ENCODE measurements around the gene NRIP1. TPM values are rescaled to one million over a fixed set of nuclear protein-coding genes. Genes with fewer than 3 reads are reported as not detected.

Gene NRIP1
- polyA plus RNA-seq, 1 donor (not counting 4 experiments of a cell fraction or from before 2014, with no cell fraction given), result 25.5 TPM

GRCh38 chr21:14952916-14953315 is 111.9 kb downstream of the NRIP1 start:
- Histone ChIP-seq H3K36me3 (ENCODE audit: control insufficient read depth in 2 of 2, extremely low read depth in 1 of 2, insufficient read depth in 2 of 2, low read length in 2 of 2) (no peaks in the 10 kb centered on the region), H3K4me1 (ENCODE audit: control insufficient read depth, extremely low read depth, insufficient read depth, low read length) (no peaks in the 10 kb centered on the region), H3K27ac (ENCODE audit: control insufficient read depth, insufficient read depth, low read length) (no peak overlapping the region), H3K4me2 (ENCODE audit: control insufficient read depth, extremely low read depth, insufficient read depth, low read depth, low read length) (no peak overlapping the region), H3K9me1 (ENCODE audit: control insufficient read depth, extremely low read depth, insufficient read depth, low read length) (no peaks in the 10 kb centered on the region), H3K79me2 (ENCODE audit: control insufficient read depth, insufficient read depth, low read length) (no peaks in the 10 kb centered on the region), H3K4me3 (ENCODE audit: control insufficient read depth in 2 of 3, extremely low read depth in 1 of 3, insufficient read depth in 2 of 3, low read depth in 1 of 3, low read length in 3 of 3) (no peak overlapping the region), H2AFZ (ENCODE audit: control insufficient read depth, low read length) (no peak overlapping the region), H4K20me1 (ENCODE audit: control insufficient read depth, extremely low read depth, insufficient read depth, low read length) (no peaks in the 10 kb centered on the region), H3K9me3 (ENCODE audit: control insufficient read depth, low read depth, low read length) (no peaks in the 10 kb centered on the region), H3K27me3 (ENCODE audit: control insufficient read depth, extremely low read depth, insufficient read depth, low read length) (no peaks in the 10 kb centered on the region), H3K9ac (ENCODE audit: control insufficient read depth, extremely low read depth, insufficient read depth, low read length) (no peak overlapping the region)
- DNase-seq (ENCODE audit: low read depth, low spot score) (no peak), FAIRE-seq (no peak)
- TF ChIP-seq CTCF (optimal IDR thresholded peaks at IDR 0.05 in 1 of 3, IDR thresholded peaks at IDR 0.05 in 1 of 3, conservative IDR thresholded peaks at IDR 0.05 in 1 of 3; ENCODE audit: extremely low read depth in 1 of 3, insufficient read depth in 2 of 3, low read length in 3 of 3) (peak in 1 of 3 experiments; percentile 15), EZH2 (IDR thresholded peaks at IDR 0.05; ENCODE audit: low read length) (no peak)
- dilution Hi-C loops (cut with MboI; ENCODE audit: extremely low pct_ligation_motif_present, low sequenced_read_pairs), result no loop called here

- Histone ChIP-seq H3K27ac (ENCODE audit: control insufficient read depth, insufficient read depth, low read length) (no peak overlapping the region), H3K4me1 (ENCODE audit: control insufficient read depth, extremely low read depth, insufficient read depth, low read length) (no peaks in the 10 kb centered on the region), H4K20me1 (ENCODE audit: control insufficient read depth, extremely low read depth, insufficient read depth, low read length) (no peaks in the 10 kb centered on the region), H3K9me1 (ENCODE audit: control insufficient read depth, extremely low read depth, insufficient read depth, low read length) (no peaks in the 10 kb centered on the region), H3K4me2 (ENCODE audit: control insufficient read depth, extremely low read depth, insufficient read depth, low read depth, low read length) (no peak overlapping the region), H3K36me3 (ENCODE audit: control insufficient read depth in 2 of 2, extremely low read depth in 1 of 2, insufficient read depth in 2 of 2, low read length in 2 of 2) (no peaks in the 10 kb centered on the region), H3K79me2 (ENCODE audit: control insufficient read depth, insufficient read depth, low read length) (no peaks in the 10 kb centered on the region), H3K9me3 (ENCODE audit: control insufficient read depth, low read depth, low read length) (no peaks in the 10 kb centered on the region), H3K4me3 (ENCODE audit: control insufficient read depth in 2 of 3, extremely low read depth in 1 of 3, insufficient read depth in 2 of 3, low read depth in 1 of 3, low read length in 3 of 3) (no peak overlapping the region), H2AFZ (ENCODE audit: control insufficient read depth, low read length) (no peak overlapping the region), H3K27me3 (ENCODE audit: control insufficient read depth, extremely low read depth, insufficient read depth, low read length) (no peaks in the 10 kb centered on the region), H3K9ac (ENCODE audit: control insufficient read depth, extremely low read depth, insufficient read depth, low read length) (no peak overlapping the region)
- FAIRE-seq (no peak), DNase-seq (ENCODE audit: low read depth, low spot score) (no peak)
- no peak for TF ChIP-seq EZH2 (IDR thresholded peaks at IDR 0.05; ENCODE audit: low read length)
- no peak for TF ChIP-seq CTCF (optimal IDR thresholded peaks at IDR 0.05 in 1 of 3, IDR thresholded peaks at IDR 0.05 in 1 of 3, conservative IDR thresholded peaks at IDR 0.05 in 1 of 3; ENCODE audit: extremely low read depth in 1 of 3, insufficient read depth in 2 of 3, low read length in 3 of 3)
- dilution Hi-C loops (cut with MboI; ENCODE audit: extremely low pct_ligation_motif_present, low sequenced_read_pairs), result no loop called here
Observed at GRCh38 chr21:14949603-14950002, 115.2 kb downstream of the NRIP1 start.
